PC-9 (cell line): Measurements from ENCODE around the gene PILRA. TPM values are rescaled to one million over a fixed set of nuclear protein-coding genes. Genes with fewer than 3 reads are reported as not detected.
"Not testable (repeated sequence)": the region's sequence is repeated elsewhere in the genome, so short reads cannot be mapped to it uniquely, and the experiment has no call there.

ENCODE experiments used
- Bru-seq: library from RNA; stranded (reverse); fragments of 400-500 nt; gene quantifications from one replicate; lab custom pipeline; 2021; lab: Mats Ljungman, UMichigan
- BruChase-seq, 2 experiments: library from RNA; stranded (reverse); fragments of 400-500 nt; gene quantifications; one replicate each; lab custom pipeline; 2021; lab: Mats Ljungman, UMichigan
- BruUV-seq: library from RNA; stranded (reverse); fragments of 400-500 nt; replicated peaks from 2 replicates; lab custom pipeline; 2021; lab: Mats Ljungman, UMichigan
- CTCF ChIA-PET: fragments of 300-600 bp; sonication (Branson Sonifier 250); formaldehyde crosslinking; loops from one replicate; lab custom pipeline; 2022; ENCODE audit warnings: antibody characterized with exemption; lab: Charles Lee
- POLR2A ChIA-PET: fragments of 300-600 bp; sonication (Branson Sonifier 250); formaldehyde crosslinking; loops from one replicate; lab custom pipeline; 2022; ENCODE audit warnings: antibody characterized with exemption; ENCODE audit not compliant: unreplicated experiment; lab: Charles Lee
- DNase-seq, 2 experiments: peaks; one replicate each; pipeline versions ENCODE4 v3.0.0 to v3.0.0-alpha.2; 2015 to 2022; ENCODE audit warnings: mixed read lengths in 1 of 2
- H2AFZ ChIP-seq: fragments of 200-600 bp; sonication (generic); 2 replicates; pipeline ENCODE4 v1.8.1; 2017; ENCODE audit warnings: antibody characterized with exemption
- H3F3A ChIP-seq: fragments of 200-600 bp; sonication (generic); 2 replicates; pipeline ENCODE4 v1.8.1; 2017; ENCODE audit warnings: antibody characterized with exemption, mild to moderate bottlenecking, low read depth; ENCODE audit not compliant: insufficient read depth
- H3K27ac ChIP-seq: fragments of 200-600 bp; sonication (generic); 2 replicates; pipeline ENCODE4 v1.6.1; 2016; ENCODE audit warnings: mixed run types
- H3K27me3 ChIP-seq: fragments of 200-600 bp; sonication (generic); 2 replicates; pipeline ENCODE4 v1.6.1; 2016; ENCODE audit warnings: low read depth, mixed run types; ENCODE audit not compliant: insufficient read depth
- H3K36me3 ChIP-seq: fragments of 200-600 bp; sonication (generic); 2 replicates; pipeline ENCODE4 v1.6.1; 2016; ENCODE audit warnings: low read depth, mixed run types
- H3K4me1 ChIP-seq: fragments of 200-600 bp; sonication (generic); replicated peaks from 2 replicates; pipeline ENCODE4 v1.6.1; 2016; ENCODE audit warnings: mixed run types; ENCODE audit not compliant: insufficient read depth
- H3K4me2 ChIP-seq: fragments of 200-600 bp; sonication (generic); 2 replicates; pipeline ENCODE4 v1.6.1; 2017; ENCODE audit warnings: mixed run types
- H3K4me3 ChIP-seq: fragments of 200-600 bp; sonication (generic); 2 replicates; pipeline ENCODE4 v1.6.1; 2016; ENCODE audit warnings: mixed run types
- H3K79me2 ChIP-seq: fragments of 200-600 bp; sonication (generic); 2 replicates; pipeline ENCODE4 v1.6.1; 2017; ENCODE audit warnings: low read depth, mixed run types
- H3K9me2 ChIP-seq: fragments of 200-600 bp; sonication (generic); 2 replicates; pipeline ENCODE4 v1.8.1; 2017; ENCODE audit warnings: mild to moderate bottlenecking; ENCODE audit not compliant: insufficient read depth
- H3K9me3 ChIP-seq: fragments of 200-600 bp; sonication (generic); 2 replicates; pipeline ENCODE4 v1.8.1; 2016; ENCODE audit warnings: low read depth; ENCODE audit not compliant: insufficient read depth
- H4K20me1 ChIP-seq: fragments of 200-600 bp; sonication (generic); 2 replicates; pipeline ENCODE4 v1.8.1; 2017; ENCODE audit not compliant: insufficient read depth
- EZH2 ChIP-seq: fragments of 200-600 bp; sonication (generic); IDR thresholded peaks from 2 replicates; pipeline ENCODE4 v1.8.0; 2017; ENCODE audit warnings: antibody characterized with exemption, low read depth
- intact Hi-C: fragments of 100-400 bp; cut with micrococcal nuclease; formaldehyde crosslinking; loops from one replicate; pipeline ENCODE4 v1.10.0; 2022; ENCODE audit not compliant: unreplicated experiment
- long read RNA-seq: library from polyadenylated mRNA; stranded (forward); transcript quantifications from one replicate; pipeline ENCODE4 v2.0.0, GENCODE V29; 2022
- total RNA-seq: library from RNA; stranded (reverse); gene quantifications from 2 replicates; pipeline ENCODE4 v1.2.3, GENCODE V29; 2021
- TF ChIP-seq, protein P1 (sequence below): fragments of 200-600 bp; sonication (generic); conservative IDR thresholded peaks from 2 replicates; pipeline ENCODE4 v1.6.1; 2017; ENCODE audit warnings: mixed run types, antibody characterized with exemption, mild to moderate bottlenecking, moderate library complexity

PILRA gene
- total RNA-seq: 1.5 and 2.8 TPM in 2 replicates
- percentile 30 among the genes with signal in this experiment for Bru-seq, nascent RNA
- percentile 47 among the genes with signal in this experiment for BruChase-seq, experiment 1, labeled RNA remaining after a 2-hour chase
- BruChase-seq, experiment 2, labeled RNA remaining after a 6-hour chase: percentile 39 among the genes with signal in this experiment
- long read RNA-seq: 0 reads

DNA sequence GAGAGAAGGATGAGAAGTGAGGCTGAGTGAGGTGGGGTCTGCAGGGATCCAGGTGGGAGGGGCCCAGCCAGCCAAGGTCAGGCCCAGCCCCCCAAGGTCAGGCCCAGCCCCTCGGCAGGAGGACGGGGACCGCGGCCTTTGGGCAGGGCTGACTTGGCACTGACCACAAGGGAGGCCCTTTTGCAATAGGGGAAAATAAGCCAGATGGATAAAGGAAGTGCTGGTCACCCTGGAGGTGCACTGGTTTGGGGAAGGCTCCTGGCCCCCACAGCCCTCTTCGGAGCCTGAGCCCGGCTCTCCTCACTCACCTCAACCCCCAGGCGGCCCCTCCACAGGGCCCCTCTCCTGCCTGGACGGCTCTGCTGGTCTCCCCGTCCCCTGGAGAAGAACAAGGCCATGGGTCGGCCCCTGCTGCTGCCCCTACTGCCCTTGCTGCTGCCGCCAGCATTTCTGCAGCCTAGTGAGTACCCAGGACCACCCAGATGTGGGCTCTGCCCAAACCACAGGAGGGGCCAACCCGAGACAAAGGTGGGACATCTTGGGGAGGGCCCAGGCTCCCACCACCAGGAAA lies at the start of gene PILRA:
TSS of gene PILRA (plus strand) at position 227 of the 571 bp plus-strand sequence. CDS start at position 397, 170 bp downstream.
- Histone ChIP-seq H3K36me3 (no peaks in the 10 kb centered on the region), H3K9me3 (no peaks in the 10 kb centered on the region), H4K20me1 (0 out of 2 replicates have a peak, but pooled peaks cover 3% of the 10 kb centered on the region), H3K4me2 (no peak within 1 kb of the TSS), H3K9me2 (no peaks in the 10 kb centered on the region), H3K4me1 (no peaks in the 10 kb centered on the region), H2AFZ (no peak within 1 kb of the TSS), H3K27ac (no peak within 1 kb of the TSS), H3K27me3 (no peaks in the 10 kb centered on the region), H3F3A (peaks cover 11% of the 10 kb centered on the region; the same call in 1 of the 2 replicates), H3K4me3 (no peak within 1 kb of the TSS), H3K79me2 (no peaks in the 10 kb centered on the region)
- TF ChIP-seq, protein P1, sequence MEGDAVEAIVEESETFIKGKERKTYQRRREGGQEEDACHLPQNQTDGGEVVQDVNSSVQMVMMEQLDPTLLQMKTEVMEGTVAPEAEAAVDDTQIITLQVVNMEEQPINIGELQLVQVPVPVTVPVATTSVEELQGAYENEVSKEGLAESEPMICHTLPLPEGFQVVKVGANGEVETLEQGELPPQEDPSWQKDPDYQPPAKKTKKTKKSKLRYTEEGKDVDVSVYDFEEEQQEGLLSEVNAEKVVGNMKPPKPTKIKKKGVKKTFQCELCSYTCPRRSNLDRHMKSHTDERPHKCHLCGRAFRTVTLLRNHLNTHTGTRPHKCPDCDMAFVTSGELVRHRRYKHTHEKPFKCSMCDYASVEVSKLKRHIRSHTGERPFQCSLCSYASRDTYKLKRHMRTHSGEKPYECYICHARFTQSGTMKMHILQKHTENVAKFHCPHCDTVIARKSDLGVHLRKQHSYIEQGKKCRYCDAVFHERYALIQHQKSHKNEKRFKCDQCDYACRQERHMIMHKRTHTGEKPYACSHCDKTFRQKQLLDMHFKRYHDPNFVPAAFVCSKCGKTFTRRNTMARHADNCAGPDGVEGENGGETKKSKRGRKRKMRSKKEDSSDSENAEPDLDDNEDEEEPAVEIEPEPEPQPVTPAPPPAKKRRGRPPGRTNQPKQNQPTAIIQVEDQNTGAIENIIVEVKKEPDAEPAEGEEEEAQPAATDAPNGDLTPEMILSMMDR: no peak
- TF ChIP-seq EZH2: no peak
- CTCF ChIA-PET: no interaction called here
- intact Hi-C loops: no loop called here
- no peak for DNase-seq
- POLR2A ChIA-PET: no interaction called here
- BruUV-seq: no TSS peak

DNA sequence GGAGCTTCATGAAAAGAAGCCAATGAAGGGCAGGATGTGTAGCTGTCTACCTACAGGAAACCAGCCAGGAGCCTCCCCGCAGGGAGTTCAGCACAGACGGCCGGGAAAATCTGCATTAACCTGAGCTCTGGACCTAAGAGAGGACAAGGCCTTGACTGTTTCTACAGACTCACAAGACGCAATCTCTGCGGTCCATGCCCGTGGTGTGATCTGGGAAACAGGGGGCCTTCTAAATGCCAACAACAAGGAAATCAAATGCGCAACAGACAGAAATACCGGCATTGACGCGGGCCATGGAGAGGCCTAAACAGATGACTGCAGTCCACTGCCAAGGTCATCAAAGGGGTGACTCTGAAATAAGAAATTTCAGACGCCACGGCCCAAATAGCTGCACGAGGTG lies 49.1 kb upstream of the PILRA start:
- H3K4me3 ChIP-seq, H3K9me3 ChIP-seq, H3K4me1 ChIP-seq, H3K79me2 ChIP-seq, H3K9me2 ChIP-seq, H3K36me3 ChIP-seq, H3K27ac ChIP-seq, H3K4me2 ChIP-seq, intact Hi-C loops, DNase-seq, CTCF ChIA-PET, H4K20me1 ChIP-seq, H3K27me3 ChIP-seq, BruUV-seq, H2AFZ ChIP-seq, POLR2A ChIA-PET, H3F3A ChIP-seq: not testable (repeated sequence)

DNA sequence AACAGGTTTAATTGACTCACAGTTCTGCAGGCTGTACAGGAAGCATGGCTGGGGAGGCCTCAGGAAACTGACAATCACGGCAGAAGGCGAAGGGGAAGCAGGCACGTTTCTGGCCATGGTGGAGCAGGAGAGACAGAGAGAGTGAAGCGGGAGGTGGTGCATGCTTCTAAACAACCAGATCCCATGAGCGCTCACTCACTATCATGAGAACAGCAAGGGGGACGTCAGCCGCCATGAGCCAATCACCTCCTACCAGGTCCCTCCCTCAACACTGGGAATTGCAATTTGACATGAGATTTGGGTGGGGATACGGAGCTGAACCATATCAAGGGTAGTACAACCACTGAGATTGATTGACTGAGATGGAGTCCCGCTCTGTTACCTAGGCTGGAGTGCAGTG lies 47.6 kb upstream of the PILRA start:
- CTCF ChIA-PET, H3K4me3 ChIP-seq, H3F3A ChIP-seq, H3K9me2 ChIP-seq, intact Hi-C loops, H4K20me1 ChIP-seq, H3K4me2 ChIP-seq, BruUV-seq, POLR2A ChIA-PET, H3K4me1 ChIP-seq, H3K27me3 ChIP-seq, H2AFZ ChIP-seq, H3K27ac ChIP-seq, DNase-seq, H3K79me2 ChIP-seq, H3K36me3 ChIP-seq, H3K9me3 ChIP-seq: not testable (repeated sequence)

DNA sequence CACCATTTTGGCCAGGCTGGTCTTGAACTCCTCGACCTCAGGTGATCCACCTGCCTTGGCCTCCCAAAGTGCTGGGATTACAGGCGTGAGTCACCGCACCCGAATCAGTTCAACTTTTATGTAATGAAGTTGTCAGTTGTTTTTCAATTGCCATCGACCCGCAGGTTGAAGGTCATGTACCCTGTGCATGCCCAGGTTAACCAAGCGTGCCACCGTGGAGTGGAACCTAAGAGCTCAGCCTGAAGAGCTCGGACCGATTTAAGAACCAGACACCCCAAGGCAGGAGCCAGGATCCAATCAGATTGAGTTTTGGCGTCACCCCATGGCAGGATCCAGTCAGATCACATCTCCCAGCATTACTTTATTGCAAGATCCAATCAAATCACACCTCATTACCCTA lies 46.4 kb upstream of the PILRA start:
- H3K4me1 ChIP-seq, H4K20me1 ChIP-seq, intact Hi-C loops, DNase-seq, H3K79me2 ChIP-seq, H3K4me2 ChIP-seq, CTCF ChIA-PET, H3K4me3 ChIP-seq, H3K9me3 ChIP-seq, H3K27me3 ChIP-seq, H3K36me3 ChIP-seq, POLR2A ChIA-PET, BruUV-seq, H3K9me2 ChIP-seq, H3K27ac ChIP-seq, H2AFZ ChIP-seq, H3F3A ChIP-seq: not testable (repeated sequence)

DNA sequence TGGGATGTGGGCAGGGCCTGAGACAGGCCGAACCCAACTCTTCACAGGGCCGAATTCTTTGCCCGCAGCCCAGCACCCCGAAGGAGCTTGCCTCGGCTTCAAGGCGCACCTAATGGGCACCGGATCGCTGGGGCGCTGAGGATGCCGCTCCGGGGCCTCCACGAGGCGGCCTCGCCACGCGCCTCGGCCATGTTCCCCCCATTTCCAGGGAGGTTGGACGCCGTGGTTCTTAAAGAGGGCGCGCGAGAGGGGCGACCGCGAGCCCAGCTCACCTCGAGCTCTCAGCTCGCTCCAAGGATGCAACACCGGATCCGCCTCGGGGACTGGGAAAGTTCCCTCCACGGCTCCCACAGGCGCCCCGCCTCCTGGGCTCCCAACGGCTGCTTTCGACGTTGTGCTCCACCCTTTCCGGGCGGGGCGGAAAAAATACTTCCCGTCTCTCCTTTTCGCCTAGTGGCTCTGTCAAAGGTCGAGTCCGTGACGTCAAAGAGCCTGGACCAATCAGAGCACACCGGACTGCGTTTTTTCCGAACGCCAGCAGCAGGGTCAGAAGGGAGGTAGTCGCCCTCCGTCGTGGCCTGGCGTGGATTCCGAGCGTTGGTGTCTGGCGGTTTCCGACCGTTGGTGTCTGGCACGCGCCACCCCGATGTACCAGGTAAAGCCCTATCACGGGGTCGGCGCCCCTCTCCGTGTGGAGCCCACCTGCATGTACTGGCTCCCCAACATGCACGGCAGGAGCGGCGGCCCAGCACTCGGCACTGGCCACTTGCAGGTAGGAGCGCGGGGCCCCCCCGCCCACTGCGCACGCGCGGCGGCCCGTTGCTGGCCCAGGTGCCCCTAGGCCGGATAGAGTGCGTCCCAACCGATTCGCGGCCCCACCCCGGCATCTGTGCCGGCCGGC lies 37.5 kb upstream of the PILRA start:
- not testable (repeated sequence) for H3K36me3 ChIP-seq, H3K9me3 ChIP-seq, H4K20me1 ChIP-seq, H3K9me2 ChIP-seq, H3K27me3 ChIP-seq, BruUV-seq
- H3K4me2 ChIP-seq: peak overlapping the region; percentile 83
- peaks cover 48% of the 10 kb centered on the region for H3K79me2 ChIP-seq
- peak overlapping the region; percentile 93 for H3K4me3 ChIP-seq
- peaks cover 27% of the 10 kb centered on the region for H3F3A ChIP-seq
- H3K4me1 ChIP-seq: peaks cover 30% of the 10 kb centered on the region
- peak; percentile 88 to 97 for DNase-seq
- peak overlapping the region; percentile 92 for H3K27ac ChIP-seq
- 0 out of 2 replicates have a peak overlapping the region, but pooled peaks have one; percentile 15 for H2AFZ ChIP-seq
- ChIA-PET POLR2A (interaction anchor here (0.6 to 0.7 kb wide), 3 partner anchors 198 to 746 kb away, joined by 5 read pairs; partner anchors contain the start of gene SRRT), CTCF (interaction anchor here (0.6 kb wide), 1 partner anchor 101 kb away, joined by 5 read pairs; no protein-coding TSS in a partner anchor)
- intact Hi-C loops: loop anchor here (1.0 kb wide), 1 partner anchor 93 kb away; the partner anchor contains the start of gene MEPCE
